ENCODE measurements around the gene RIC8B.

RIC8B gene

DNA sequence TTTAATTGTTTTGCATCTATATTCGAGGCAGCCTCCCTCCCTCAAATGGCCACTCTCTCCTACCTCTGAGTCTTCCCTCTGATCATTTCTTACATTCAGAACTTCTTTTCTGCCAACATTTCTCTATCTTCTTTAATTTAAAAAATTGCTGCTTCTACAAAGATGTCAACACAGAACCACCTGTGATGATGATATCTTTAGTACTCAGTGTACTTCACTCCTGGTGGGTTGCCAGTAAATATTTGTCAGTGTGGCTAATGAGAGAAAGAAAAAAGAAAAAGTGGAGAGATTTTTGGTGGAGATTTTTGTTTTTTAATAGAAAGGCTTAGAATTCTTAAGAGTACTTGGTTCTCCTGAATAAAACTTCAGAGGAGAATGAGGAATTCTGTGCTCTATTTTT is 8.1 kb downstream of the RIC8B start:
- TF ChIP-seq BHLHE40 (IDR thresholded peaks at IDR 0.05; ENCODE audit: borderline replicate concordance), result no peak
- DNase-seq (ENCODE audit: extremely low spot score), result no peak
- POLR2A ChIA-PET, result no interaction called here
- CTCF ChIA-PET, result no interaction called here

DNA sequence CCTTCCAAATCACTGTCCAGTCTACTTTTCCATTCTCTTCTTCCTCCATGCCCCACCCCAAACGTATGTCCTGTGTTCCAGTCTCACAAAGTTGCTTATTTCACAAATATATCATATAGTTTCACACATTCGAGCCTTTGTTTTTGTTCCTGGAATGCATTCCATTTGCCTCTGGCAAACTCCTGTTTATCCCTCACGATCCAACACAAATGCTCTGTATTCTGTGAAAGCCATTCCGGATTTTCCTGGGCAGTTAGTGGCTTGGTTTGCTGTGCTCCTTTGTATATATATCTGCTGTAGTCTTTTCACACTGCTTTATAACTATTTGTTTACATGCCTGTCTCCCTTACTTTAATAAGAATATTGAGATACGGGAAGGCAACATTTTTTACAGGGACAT is 9.0 kb downstream of the RIC8B start:
- TF ChIP-seq FOXA1 (IDR thresholded peaks at IDR 0.05) (no peak), ARNT (IDR thresholded peaks at IDR 0.05) (no peak), FOXK2 (IDR thresholded peaks at IDR 0.05) (no peak), FOXM1 (IDR thresholded peaks at IDR 0.05; ENCODE audit: borderline replicate concordance) (no peak), LEF1 (IDR thresholded peaks at IDR 0.05; ENCODE audit: borderline replicate concordance) (no peak)
- TF ChIP-seq, protein P1, sequence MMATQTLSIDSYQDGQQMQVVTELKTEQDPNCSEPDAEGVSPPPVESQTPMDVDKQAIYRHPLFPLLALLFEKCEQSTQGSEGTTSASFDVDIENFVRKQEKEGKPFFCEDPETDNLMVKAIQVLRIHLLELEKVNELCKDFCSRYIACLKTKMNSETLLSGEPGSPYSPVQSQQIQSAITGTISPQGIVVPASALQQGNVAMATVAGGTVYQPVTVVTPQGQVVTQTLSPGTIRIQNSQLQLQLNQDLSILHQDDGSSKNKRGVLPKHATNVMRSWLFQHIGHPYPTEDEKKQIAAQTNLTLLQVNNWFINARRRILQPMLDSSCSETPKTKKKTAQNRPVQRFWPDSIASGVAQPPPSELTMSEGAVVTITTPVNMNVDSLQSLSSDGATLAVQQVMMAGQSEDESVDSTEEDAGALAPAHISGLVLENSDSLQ (IDR thresholded peaks at IDR 0.05), result no peak
- no peak for DNase-seq (ENCODE audit: extremely low spot score)
- ChIA-PET CTCF (no interaction called here), POLR2A (no interaction called here)

DNA sequence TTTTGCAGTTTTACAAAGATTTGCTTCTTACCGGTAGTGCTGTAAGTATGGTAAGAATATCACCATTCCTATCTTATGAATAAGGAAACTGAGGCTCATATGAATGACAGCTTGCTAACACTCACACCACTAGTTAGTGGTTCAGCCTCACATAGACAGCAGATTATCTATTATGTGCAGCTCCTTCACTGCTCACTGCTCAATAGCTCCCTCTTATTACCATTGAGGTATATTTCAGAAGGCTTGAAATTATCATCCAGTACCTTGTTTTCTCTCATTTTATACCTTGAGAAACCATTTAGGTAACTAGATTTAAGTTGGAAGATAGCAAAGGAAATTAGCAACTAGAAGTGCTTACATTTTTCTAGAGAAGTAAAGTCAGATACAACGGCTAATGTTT is 15.5 kb downstream of the RIC8B start:
- ChIA-PET POLR2A (no interaction called here), CTCF (no interaction called here)
- TF ChIP-seq ELF4 (IDR thresholded peaks at IDR 0.05) (no peak), ARNT (IDR thresholded peaks at IDR 0.05) (no peak), BHLHE40 (IDR thresholded peaks at IDR 0.05; ENCODE audit: borderline replicate concordance) (no peak), HDGF (IDR thresholded peaks at IDR 0.05; ENCODE audit: borderline replicate concordance) (no peak), ZNF384 (IDR thresholded peaks at IDR 0.05) (no peak), LEF1 (IDR thresholded peaks at IDR 0.05; ENCODE audit: borderline replicate concordance) (no peak), FOXM1 (IDR thresholded peaks at IDR 0.05; ENCODE audit: borderline replicate concordance) (no peak), SUZ12 (IDR thresholded peaks at IDR 0.05) (no peak), FOXA1 (IDR thresholded peaks at IDR 0.05) (no peak), FOXK2 (IDR thresholded peaks at IDR 0.05) (no peak), TARDBP (IDR thresholded peaks at IDR 0.05) (no peak), SP1 (IDR thresholded peaks at IDR 0.05) (no peak), NFRKB (IDR thresholded peaks at IDR 0.05) (no peak)
- TF ChIP-seq, protein P1 (IDR thresholded peaks at IDR 0.05), result no peak
- no peak for DNase-seq (ENCODE audit: extremely low spot score)

DNA sequence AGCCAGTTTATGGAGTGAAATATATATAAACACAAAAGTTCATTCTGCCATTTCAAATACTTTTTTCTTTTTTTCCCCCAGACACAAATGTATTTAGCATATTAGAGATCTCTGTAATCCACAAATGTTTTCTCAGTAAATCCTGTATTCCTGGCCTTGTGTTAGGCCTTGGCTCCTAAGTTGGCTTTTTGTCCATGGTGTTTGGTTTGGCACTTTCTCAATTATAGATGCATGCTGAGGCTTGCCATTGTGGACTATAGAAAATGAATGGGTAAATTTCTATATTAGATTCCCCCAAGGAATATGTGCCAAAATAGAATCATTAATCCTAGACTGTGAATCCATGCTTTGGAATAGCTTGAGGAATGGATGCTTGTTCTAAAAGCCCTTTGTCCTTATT is 17.0 kb downstream of the RIC8B start:
- ChIA-PET POLR2A (no interaction called here), CTCF (no interaction called here)
- TF ChIP-seq SP1 (IDR thresholded peaks at IDR 0.05), result no peak
- TF ChIP-seq CTBP1 (IDR thresholded peaks at IDR 0.05; ENCODE audit: borderline replicate concordance), result no peak
- no peak for TF ChIP-seq LEF1 (IDR thresholded peaks at IDR 0.05; ENCODE audit: borderline replicate concordance)
- no peak for TF ChIP-seq SUZ12 (IDR thresholded peaks at IDR 0.05)
- no peak for TF ChIP-seq FOXM1 (IDR thresholded peaks at IDR 0.05; ENCODE audit: borderline replicate concordance)
- TF ChIP-seq TARDBP (IDR thresholded peaks at IDR 0.05), result no peak
- no peak for TF ChIP-seq NFRKB (IDR thresholded peaks at IDR 0.05)
- TF ChIP-seq ARNT (IDR thresholded peaks at IDR 0.05), result no peak
- TF ChIP-seq L3MBTL2 (conservative IDR thresholded peaks at IDR 0.05), result no peak
- TF ChIP-seq FOXA1 (IDR thresholded peaks at IDR 0.05), result no peak
- TF ChIP-seq BHLHE40 (IDR thresholded peaks at IDR 0.05; ENCODE audit: borderline replicate concordance), result no peak
- no peak for TF ChIP-seq ELF4 (IDR thresholded peaks at IDR 0.05)
- TF ChIP-seq HDGF (IDR thresholded peaks at IDR 0.05; ENCODE audit: borderline replicate concordance), result no peak
- TF ChIP-seq, protein P1 (IDR thresholded peaks at IDR 0.05), result no peak
- TF ChIP-seq ZNF384 (IDR thresholded peaks at IDR 0.05), result no peak
- TF ChIP-seq FOXK2 (IDR thresholded peaks at IDR 0.05), result no peak
- no peak for DNase-seq (ENCODE audit: extremely low spot score)

DNA sequence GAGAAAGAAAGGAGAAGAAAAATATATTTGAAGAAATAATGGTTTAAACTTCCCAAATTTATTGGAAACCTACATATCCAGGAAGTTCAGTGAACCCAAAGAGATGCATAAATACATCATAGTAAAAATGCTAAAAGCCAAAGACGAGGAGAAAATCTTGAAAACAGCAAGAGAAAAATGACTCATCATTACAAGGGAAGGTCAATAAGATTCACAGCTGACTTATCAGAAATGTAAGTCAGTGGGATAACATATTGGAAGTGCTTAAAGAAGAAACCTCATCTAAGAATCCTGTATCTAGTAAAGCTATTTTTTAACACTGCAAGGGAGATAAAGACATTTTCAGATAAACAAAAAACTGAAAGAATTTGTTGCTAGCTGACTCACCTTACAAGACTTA is 19.9 kb downstream of the RIC8B start:
- ChIA-PET POLR2A (no interaction called here), CTCF (no interaction called here)
- DNase-seq (ENCODE audit: extremely low spot score), result no peak
- TF ChIP-seq NFRKB (IDR thresholded peaks at IDR 0.05) (no peak), ARNT (IDR thresholded peaks at IDR 0.05) (no peak), FOXA1 (IDR thresholded peaks at IDR 0.05) (no peak), SP1 (IDR thresholded peaks at IDR 0.05) (no peak), FOXM1 (IDR thresholded peaks at IDR 0.05; ENCODE audit: borderline replicate concordance) (no peak), L3MBTL2 (conservative IDR thresholded peaks at IDR 0.05) (no peak), ELF4 (IDR thresholded peaks at IDR 0.05) (no peak), CTBP1 (IDR thresholded peaks at IDR 0.05; ENCODE audit: borderline replicate concordance) (no peak), TARDBP (IDR thresholded peaks at IDR 0.05) (no peak), ZNF384 (IDR thresholded peaks at IDR 0.05) (no peak), HDGF (IDR thresholded peaks at IDR 0.05; ENCODE audit: borderline replicate concordance) (no peak), SUZ12 (IDR thresholded peaks at IDR 0.05) (no peak)
- TF ChIP-seq, protein P1 (IDR thresholded peaks at IDR 0.05), result no peak

DNA sequence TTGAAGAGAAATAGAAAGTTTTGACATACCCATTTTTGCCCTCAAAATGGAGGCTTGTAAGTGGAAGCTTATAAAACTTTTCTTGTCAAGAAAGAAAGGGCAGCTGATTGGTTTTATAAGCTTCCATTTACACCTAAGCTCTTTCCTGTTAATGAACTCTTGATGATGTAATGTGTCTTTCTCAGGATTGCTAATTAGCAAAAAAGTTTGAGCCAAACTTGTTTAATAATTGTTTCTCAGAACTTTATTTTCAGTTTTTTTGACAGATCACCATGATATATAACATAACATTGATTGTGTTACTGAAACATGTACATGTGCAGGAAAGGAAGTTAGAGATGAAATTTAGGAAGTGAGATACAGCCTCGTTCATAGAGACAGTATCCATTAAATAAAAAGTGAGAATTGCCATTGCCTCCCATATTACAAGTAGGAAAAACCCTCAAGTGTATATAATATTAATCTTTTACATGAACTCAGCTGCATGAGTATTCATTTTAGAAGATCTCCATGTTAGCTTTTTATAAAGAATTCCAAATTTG is 26.8 kb downstream of the RIC8B start:
- ChIA-PET CTCF (no interaction called here), POLR2A (interaction anchor here (1.0 kb wide), 1 partner anchor 443 kb away, joined by 3 read pairs; the partner anchor contains the start of gene POLR3B)
- DNase-seq (ENCODE audit: extremely low spot score), result no peak
- TF ChIP-seq ELF4 (IDR thresholded peaks at IDR 0.05) (no peak), CTBP1 (IDR thresholded peaks at IDR 0.05; ENCODE audit: borderline replicate concordance) (no peak), FOXA1 (IDR thresholded peaks at IDR 0.05) (no peak), SP1 (IDR thresholded peaks at IDR 0.05) (no peak), NFRKB (IDR thresholded peaks at IDR 0.05) (no peak)

All from HEK293T (cell line).